Stimulated activated CD4-positive, alpha-beta T cell treated with anti-CD3 and anti-CD28 coated beads, Interleukin-2, amount 100 ng/mL, for 4 hours (primary cell): ENCODE results near the gene SETD1A.
A peak's percentile ranks its signal among the peaks of the same experiment; 100 is the strongest.
"Not testable (repeated sequence)": the region's sequence is repeated elsewhere in the genome, so short reads cannot be mapped to it uniquely, and the experiment has no call there.

ENCODE experiments used
- DNase-seq: peaks from one replicate; pipeline ENCODE4 v3.0.0-alpha.2; 2020; ENCODE audit warnings: low read depth

SETD1A gene

GRCh38 chr16:30929167-30929566 lies 28.4 kb upstream of the SETD1A start:
- no peak for DNase-seq

GRCh38 chr16:30930160-30930571 lies 27.4 kb upstream of the SETD1A start:
- DNase-seq = no peak

- DNase-seq = no peak
Observed at GRCh38 chr16:30931068-30931650, 26.4 kb upstream of the SETD1A start.

GRCh38 chr16:30934827-30935557 lies 22.6 kb upstream of the SETD1A start:
- no peak for DNase-seq

- DNase-seq = no peak
Observed at GRCh38 chr16:30937692-30938091, 19.9 kb upstream of the SETD1A start.

- not testable (repeated sequence) for DNase-seq
Observed at GRCh38 chr16:30939571-30939970, 18.0 kb upstream of the SETD1A start.

GRCh38 chr16:30941600-30942425 lies 15.7 kb upstream of the SETD1A start:
- peak; percentile 44 for DNase-seq

- DNase-seq = no peak
Observed at GRCh38 chr16:30942426-30942806, 15.1 kb upstream of the SETD1A start.

GRCh38 chr16:30944352-30944751 lies 13.2 kb upstream of the SETD1A start:
- no peak for DNase-seq

- no peak for DNase-seq
Observed at GRCh38 chr16:30946671-30947540, 10.6 kb upstream of the SETD1A start.

- no peak for DNase-seq
Observed at GRCh38 chr16:30947541-30947858, 10.1 kb upstream of the SETD1A start.

- DNase-seq = no peak
Observed at GRCh38 chr16:30947859-30948666, 9.5 kb upstream of the SETD1A start.

GRCh38 chr16:30948667-30949649 lies 8.6 kb upstream of the SETD1A start, which contains the start of gene ORAI3:
Gene ORAI3 (plus strand): TSS chr16:30949068. CDS start chr16:30949290, 222 bp downstream.
- peak; percentile 22 for DNase-seq

- DNase-seq = no peak
Observed at GRCh38 chr16:30949650-30950515, 7.7 kb upstream of the SETD1A start.

GRCh38 chr16:30950516-30951065 lies 7.0 kb upstream of the SETD1A start:
- DNase-seq = no peak

- no peak for DNase-seq
Observed at GRCh38 chr16:30951193-30951592, 6.4 kb upstream of the SETD1A start.

- no peak for DNase-seq
Observed at GRCh38 chr16:30951750-30952149, 5.8 kb upstream of the SETD1A start.

GRCh38 chr16:30953111-30953510 lies 4.4 kb upstream of the SETD1A start:
- DNase-seq = no peak
